Progenitor cell of endocrine pancreas (in vitro differentiated cells): ENCODE results near the gene MTUS2. TPM values are rescaled to one million over a fixed set of nuclear protein-coding genes. Genes with fewer than 3 reads are reported as not detected.

Source experiments
- DNase-seq: peaks from one replicate; pipeline ENCODE4 v3.0.0; 2021; ENCODE audit warnings: low spot score; ENCODE audit not compliant: unreplicated experiment
- H3K27ac Mint-ChIP-seq: 2 replicates; pipeline ENCODE4 v1.8.0; 2021; ENCODE audit warnings: mild to moderate bottlenecking, moderate library complexity, mixed read lengths
- H3K27me3 Mint-ChIP-seq: 2 replicates; pipeline ENCODE4 v1.8.0; 2021; ENCODE audit warnings: mixed read lengths
- H3K36me3 Mint-ChIP-seq: 2 replicates; pipeline ENCODE4 v1.8.0; 2022; ENCODE audit warnings: mixed read lengths; ENCODE audit not compliant: insufficient read depth
- H3K4me1 Mint-ChIP-seq: 2 replicates; pipeline ENCODE4 v1.8.0; 2021; ENCODE audit warnings: low read depth, mixed read lengths
- H3K4me3 Mint-ChIP-seq: 2 replicates; pipeline ENCODE4 v1.8.0; 2021; ENCODE audit warnings: low read depth, mild to moderate bottlenecking, moderate library complexity, mixed read lengths
- H3K9me3 Mint-ChIP-seq: 2 replicates; pipeline ENCODE4 v1.8.0; 2021; ENCODE audit warnings: low read depth, mixed read lengths
- total RNA-seq: library from RNA; stranded (reverse); gene quantifications from 2 replicates; pipeline ENCODE4 v1.2.1, GENCODE V29; 2021
- TF ChIP-seq, protein P1 (sequence below): fragments of 200-600 bp; sonication (generic); IDR thresholded peaks from one replicate; pipeline ENCODE4 v1.5.0; 2021; ENCODE audit warnings: antibody characterized with exemption, mild to moderate bottlenecking; ENCODE audit not compliant: unreplicated experiment

Gene MTUS2
- total RNA-seq, 1 donor from 2014 or later: 9.3 TPM

DNA sequence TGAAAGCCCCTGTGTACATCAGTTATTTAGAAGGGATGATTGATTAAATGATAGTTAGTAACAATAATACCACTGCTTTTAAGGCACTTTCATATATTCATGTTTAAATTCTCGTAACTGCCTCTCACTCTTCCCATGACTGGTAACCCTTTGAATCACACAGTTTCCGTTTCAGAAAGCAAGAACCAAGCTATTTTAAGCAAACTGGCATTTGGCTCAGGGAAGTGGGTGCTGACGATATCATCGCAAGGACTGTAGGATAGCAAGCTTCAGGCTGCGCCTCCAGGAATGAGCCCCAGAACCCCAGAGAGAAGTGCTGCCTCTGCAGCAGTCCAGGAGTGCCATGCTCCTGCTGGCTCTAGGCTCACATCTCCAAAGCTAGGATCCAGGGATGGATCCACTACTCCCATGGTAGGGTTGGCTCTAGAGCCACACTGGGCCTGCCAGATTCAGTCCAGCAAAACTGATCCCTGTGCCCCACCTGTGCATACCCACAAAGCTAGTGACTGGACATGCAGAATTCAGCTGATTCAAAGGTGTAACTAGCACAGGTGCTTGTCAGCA lies 461.9 kb downstream of the MTUS2 start:
- H3K27me3 Mint-ChIP-seq: no peaks in the 10 kb centered on the region
- no peak overlapping the region for H3K4me3 Mint-ChIP-seq
- TF ChIP-seq, protein P1, sequence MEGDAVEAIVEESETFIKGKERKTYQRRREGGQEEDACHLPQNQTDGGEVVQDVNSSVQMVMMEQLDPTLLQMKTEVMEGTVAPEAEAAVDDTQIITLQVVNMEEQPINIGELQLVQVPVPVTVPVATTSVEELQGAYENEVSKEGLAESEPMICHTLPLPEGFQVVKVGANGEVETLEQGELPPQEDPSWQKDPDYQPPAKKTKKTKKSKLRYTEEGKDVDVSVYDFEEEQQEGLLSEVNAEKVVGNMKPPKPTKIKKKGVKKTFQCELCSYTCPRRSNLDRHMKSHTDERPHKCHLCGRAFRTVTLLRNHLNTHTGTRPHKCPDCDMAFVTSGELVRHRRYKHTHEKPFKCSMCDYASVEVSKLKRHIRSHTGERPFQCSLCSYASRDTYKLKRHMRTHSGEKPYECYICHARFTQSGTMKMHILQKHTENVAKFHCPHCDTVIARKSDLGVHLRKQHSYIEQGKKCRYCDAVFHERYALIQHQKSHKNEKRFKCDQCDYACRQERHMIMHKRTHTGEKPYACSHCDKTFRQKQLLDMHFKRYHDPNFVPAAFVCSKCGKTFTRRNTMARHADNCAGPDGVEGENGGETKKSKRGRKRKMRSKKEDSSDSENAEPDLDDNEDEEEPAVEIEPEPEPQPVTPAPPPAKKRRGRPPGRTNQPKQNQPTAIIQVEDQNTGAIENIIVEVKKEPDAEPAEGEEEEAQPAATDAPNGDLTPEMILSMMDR: no peak
- DNase-seq: no peak
- no peak overlapping the region for H3K27ac Mint-ChIP-seq
- H3K36me3 Mint-ChIP-seq: no peaks in the 10 kb centered on the region
- no peaks in the 10 kb centered on the region for H3K4me1 Mint-ChIP-seq
- H3K9me3 Mint-ChIP-seq: no peaks in the 10 kb centered on the region

DNA sequence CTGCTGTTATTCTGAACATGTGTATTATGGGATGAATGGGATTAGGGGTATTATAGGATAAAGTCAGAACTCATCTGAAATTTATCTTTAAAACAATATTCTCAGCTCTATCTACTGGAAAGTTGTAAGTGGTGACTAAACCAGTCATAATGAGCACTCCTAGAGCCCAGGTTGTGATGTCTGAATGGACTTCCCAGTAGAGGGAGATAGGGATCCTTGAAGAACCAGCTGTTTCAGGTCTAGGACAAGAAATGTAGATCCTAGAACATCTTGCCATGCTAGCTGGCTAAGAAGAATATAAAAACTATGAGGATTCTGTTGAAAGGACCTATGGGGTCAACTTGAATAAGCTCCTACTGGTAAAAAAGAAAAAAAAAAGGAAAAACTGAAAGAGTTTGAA lies 464.6 kb downstream of the MTUS2 start:
- Mint-ChIP-seq H3K4me1 (no peaks in the 10 kb centered on the region), H3K4me3 (no peak overlapping the region), H3K27me3 (peaks cover 5% of the 10 kb centered on the region), H3K36me3 (no peaks in the 10 kb centered on the region), H3K27ac (no peak overlapping the region), H3K9me3 (no peaks in the 10 kb centered on the region)
- DNase-seq: no peak
- TF ChIP-seq, protein P1: no peak

DNA sequence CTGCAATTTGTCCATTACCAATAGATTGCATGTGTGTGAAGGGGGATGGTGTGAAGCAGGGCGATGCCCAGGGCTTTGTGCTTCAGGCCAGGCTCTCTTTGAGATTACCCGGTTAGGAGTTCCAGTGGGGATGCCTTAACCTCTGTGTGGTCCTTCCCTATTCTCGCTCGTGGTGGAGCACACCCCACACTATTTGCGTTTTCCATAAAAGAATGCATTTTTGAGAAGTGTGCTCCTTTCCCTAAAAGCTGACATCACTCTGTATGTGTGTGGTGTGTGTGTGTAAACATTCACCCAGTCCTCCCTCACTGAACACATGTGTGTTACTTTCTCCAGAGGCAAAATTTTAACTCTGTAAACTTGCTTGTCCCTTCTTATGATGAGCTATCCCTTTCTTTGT lies 467.1 kb downstream of the MTUS2 start:
- no peak for DNase-seq
- TF ChIP-seq, protein P1: no peak
- no peaks in the 10 kb centered on the region for H3K36me3 Mint-ChIP-seq
- H3K4me3 Mint-ChIP-seq: no peak overlapping the region
- H3K4me1 Mint-ChIP-seq: peaks cover 6% of the 10 kb centered on the region
- no peaks in the 10 kb centered on the region for H3K9me3 Mint-ChIP-seq
- peaks cover 5% of the 10 kb centered on the region for H3K27me3 Mint-ChIP-seq
- no peak overlapping the region for H3K27ac Mint-ChIP-seq

DNA sequence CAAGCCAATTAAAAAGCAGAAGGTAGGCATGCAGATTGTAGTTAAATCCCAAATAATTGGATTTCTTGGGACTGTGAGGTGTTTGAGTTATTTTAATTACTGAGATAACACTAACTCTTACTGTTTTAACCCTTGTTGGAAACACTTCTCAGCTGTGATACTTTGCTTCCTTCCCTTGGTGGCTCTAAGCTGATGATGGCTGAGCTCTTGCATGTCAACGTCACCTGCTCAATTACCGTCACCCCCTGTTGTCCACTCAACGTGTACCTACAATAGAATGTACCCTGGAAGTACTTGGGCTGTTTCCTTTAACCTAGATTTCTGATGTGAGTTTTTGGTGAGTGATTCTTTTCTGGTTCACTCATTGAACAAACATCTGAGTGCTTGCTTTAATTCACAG lies 471.9 kb downstream of the MTUS2 start:
- H3K4me1 Mint-ChIP-seq: peaks cover 7% of the 10 kb centered on the region
- H3K4me3 Mint-ChIP-seq: no peak overlapping the region

DNA sequence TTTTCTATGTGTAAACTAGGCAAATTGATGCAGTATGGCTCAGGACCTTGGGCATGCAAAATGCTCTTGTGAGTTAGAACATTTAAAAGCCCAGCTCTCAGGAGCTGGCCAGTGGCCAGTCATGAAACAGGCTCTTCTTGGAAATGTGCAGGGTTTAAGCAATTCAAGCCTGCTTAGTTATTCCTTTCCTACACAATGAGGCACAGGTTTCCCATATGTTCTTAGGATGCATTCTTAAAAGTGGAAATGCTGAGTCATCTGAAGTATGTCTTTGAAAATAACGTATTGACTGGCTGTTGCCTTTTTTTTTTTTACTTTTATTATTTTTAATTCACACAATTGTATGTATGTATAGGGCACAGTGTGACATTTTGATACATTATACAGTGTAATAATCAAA lies 474.7 kb downstream of the MTUS2 start:
- TF ChIP-seq, protein P1: no peak
- H3K27ac Mint-ChIP-seq: no peak overlapping the region
- no peak overlapping the region for H3K4me3 Mint-ChIP-seq
- no peaks in the 10 kb centered on the region for H3K36me3 Mint-ChIP-seq
- peaks cover 4% of the 10 kb centered on the region for H3K9me3 Mint-ChIP-seq
- peaks cover 8% of the 10 kb centered on the region for H3K4me1 Mint-ChIP-seq
- no peaks in the 10 kb centered on the region for H3K27me3 Mint-ChIP-seq
- no peak for DNase-seq

More for the DNA sequence above, 471.9 kb downstream of the MTUS2 start:
- TF ChIP-seq, protein P1: no peak
- Mint-ChIP-seq H3K27me3 (peaks cover 5% of the 10 kb centered on the region), H3K9me3 (peaks cover 4% of the 10 kb centered on the region), H3K36me3 (no peaks in the 10 kb centered on the region), H3K27ac (no peak overlapping the region)
- no peak for DNase-seq
